Right atrium auricular region (tissue), 2 donors: ENCODE results near the gene CXCR5. TPM values are rescaled to one million over a fixed set of nuclear protein-coding genes. Genes with fewer than 3 reads are reported as not detected.

Experiments
- DNase-seq: peaks from one replicate; pipeline ENCODE4 v3.0.0-alpha.2; 2019; ENCODE audit warnings: low spot score
- H3K27ac ChIP-seq, 2 donors: fragments of 200-600 bp; sonication (generic); 1 replicate in 1 of 2; 2 replicates in 1 of 2; pipeline ENCODE4 v1.5.1; 2016 to 2019
- H3K27me3 ChIP-seq, 2 donors: fragments of 200-600 bp; sonication (generic); one replicate each; pipeline versions ENCODE4 v1.5.1 to v1.6.0; 2017 to 2019
- H3K36me3 ChIP-seq: fragments of 200-600 bp; sonication (generic); one replicate; pipeline ENCODE4 v1.5.1; 2016
- H3K4me1 ChIP-seq, 2 donors: fragments of 200-600 bp; sonication (generic); one replicate each; pipeline versions ENCODE4 v1.5.1 to v1.6.0; 2017 to 2019
- H3K4me3 ChIP-seq, 2 donors: fragments of 200-600 bp; sonication (generic); 1 replicate in 1 of 2; 2 replicates in 1 of 2; pipeline ENCODE4 v1.5.1; 2017 to 2019; ENCODE audit warnings: mild to moderate bottlenecking in 1 of 2, moderate library complexity in 1 of 2
- H3K9me3 ChIP-seq, 2 donors: fragments of 200-600 bp; sonication (generic); one replicate each; pipeline ENCODE4 v1.5.1; 2019
- CTCF ChIP-seq, 2 donors: fragments of 200-600 bp; sonication (generic); IDR thresholded peaks; one replicate each; pipeline ENCODE4 v1.5.1; 2019; ENCODE audit warnings: antibody characterized with exemption in 2 of 2
- total RNA-seq, 2 donors: library from RNA; depleted of rRNA; stranded (reverse); fragments of >200 nt; gene quantifications; one replicate each; pipeline ENCODE4 v1.1.0, GENCODE V29; 2016

Gene CXCR5
- total RNA-seq, 2 donors from 2014 or later, result 0.16 TPM; not detected in 1

DNA sequence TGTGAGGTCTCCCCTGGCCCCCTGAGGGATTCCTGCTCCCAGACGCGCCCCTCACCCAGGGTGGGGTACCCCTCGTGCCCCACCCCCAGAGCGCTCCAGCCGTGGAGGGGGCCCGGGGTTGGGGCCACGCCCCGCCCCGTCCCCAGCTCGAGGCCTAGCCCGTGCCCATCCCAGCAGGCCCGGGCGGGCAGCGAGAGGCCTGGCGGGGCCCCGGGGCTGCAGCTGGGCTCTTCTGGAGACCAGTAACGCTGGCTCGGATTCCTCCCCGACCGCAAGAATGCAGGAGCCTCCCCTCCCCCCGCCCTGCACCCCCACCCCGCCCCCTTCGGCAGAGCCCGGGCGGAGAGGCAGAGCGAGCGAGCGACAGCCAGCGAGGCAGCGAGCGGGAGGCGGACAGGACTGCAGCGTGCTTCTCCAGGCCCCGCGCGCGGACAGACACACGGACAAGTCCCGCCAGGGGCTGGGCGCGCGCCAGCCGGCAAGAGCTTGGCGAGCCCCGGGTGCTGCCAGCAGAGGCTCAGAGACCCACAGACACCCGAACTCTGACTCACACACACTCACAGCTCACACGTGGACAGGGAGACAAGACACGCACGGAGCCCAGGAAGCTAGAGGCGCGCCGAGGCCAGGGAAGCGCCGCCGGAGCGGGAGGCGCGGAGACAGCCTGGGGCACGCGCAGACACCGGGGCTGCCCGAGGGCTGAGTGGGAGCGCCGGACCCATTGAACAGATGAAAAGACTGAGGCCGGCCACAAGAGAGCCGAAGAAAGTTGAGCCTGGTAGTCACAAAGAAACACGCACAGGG lies 26.8 kb downstream of the CXCR5 start:
- Histone ChIP-seq H3K36me3 (peaks cover 28% of the 10 kb centered on the region), H3K4me1 (peaks cover 0 to 85% of the 10 kb centered on the region in 2 donors), H3K4me3 (peak overlapping the region; percentile 39 to 43), H3K9me3 (no peaks in the 10 kb centered on the region), H3K27me3 (no peaks in the 10 kb centered on the region), H3K27ac (peak overlapping the region; percentile 94 to 98)
- DNase-seq, result peak; percentile 88
- no peak for TF ChIP-seq CTCF (IDR thresholded peaks at IDR 0.05)

- no peaks in the 10 kb centered on the region for H3K27me3 ChIP-seq
- peak overlapping the region; percentile 39 to 43 for H3K4me3 ChIP-seq
- H3K27ac ChIP-seq, result peak overlapping the region; percentile 94 to 98
- no peak for TF ChIP-seq CTCF (IDR thresholded peaks at IDR 0.05)
- H3K36me3 ChIP-seq, result peaks cover 21% of the 10 kb centered on the region
- H3K9me3 ChIP-seq, result no peaks in the 10 kb centered on the region
- H3K4me1 ChIP-seq, result peaks cover 0 to 93% of the 10 kb centered on the region in 2 donors
- no peak for DNase-seq
Measured at GRCh38 chr11:118911113-118911879, 27.6 kb downstream of the CXCR5 start.

- TF ChIP-seq CTCF (IDR thresholded peaks at IDR 0.05), result no peak
- peaks cover 15% of the 10 kb centered on the region for H3K36me3 ChIP-seq
- DNase-seq, result peak; percentile 94
- H3K4me1 ChIP-seq, result peaks cover 0 to 100% of the 10 kb centered on the region in 2 donors
- no peaks in the 10 kb centered on the region for H3K27me3 ChIP-seq
- H3K27ac ChIP-seq, result peak overlapping the region; percentile 94 to 98
- no peaks in the 10 kb centered on the region for H3K9me3 ChIP-seq
- peak overlapping the region; percentile 10 to 43 for H3K4me3 ChIP-seq
Measured at GRCh38 chr11:118911880-118912741, 28.4 kb downstream of the CXCR5 start.

- Histone ChIP-seq H3K9me3 (no peaks in the 10 kb centered on the region), H3K27ac (peak overlapping the region; percentile 94 to 98), H3K4me1 (peaks cover 0 to 100% of the 10 kb centered on the region in 2 donors), H3K36me3 (peaks cover 7% of the 10 kb centered on the region), H3K4me3 (peak overlapping the region in 1 of 2 donors; percentile 43), H3K27me3 (no peaks in the 10 kb centered on the region)
- no peak for TF ChIP-seq CTCF (IDR thresholded peaks at IDR 0.05)
- DNase-seq, result no peak
Measured at GRCh38 chr11:118912742-118913410, 29.2 kb downstream of the CXCR5 start.
